OCI-LY7 (cell line): ENCODE measurements around the gene INHBB.

Source experiments
- CTCF ChIP-seq: fragments of 200-600 bp; sonication (generic); conservative IDR thresholded peaks from 2 replicates; pipeline ENCODE4 v1.5.1; 2014; ENCODE audit warnings: mild to moderate bottlenecking, antibody characterized with exemption, low read length, moderate library complexity, mixed read lengths
- EZH2phosphoT487 ChIP-seq: fragments of 200-600 bp; sonication (generic); IDR thresholded peaks from 2 replicates; pipeline ENCODE4 v1.6.1; 2018; ENCODE audit warnings: low read depth, borderline replicate concordance, mild to moderate bottlenecking, mixed run types, antibody characterized with exemption, low read length, moderate library complexity, mixed read lengths

DNA sequence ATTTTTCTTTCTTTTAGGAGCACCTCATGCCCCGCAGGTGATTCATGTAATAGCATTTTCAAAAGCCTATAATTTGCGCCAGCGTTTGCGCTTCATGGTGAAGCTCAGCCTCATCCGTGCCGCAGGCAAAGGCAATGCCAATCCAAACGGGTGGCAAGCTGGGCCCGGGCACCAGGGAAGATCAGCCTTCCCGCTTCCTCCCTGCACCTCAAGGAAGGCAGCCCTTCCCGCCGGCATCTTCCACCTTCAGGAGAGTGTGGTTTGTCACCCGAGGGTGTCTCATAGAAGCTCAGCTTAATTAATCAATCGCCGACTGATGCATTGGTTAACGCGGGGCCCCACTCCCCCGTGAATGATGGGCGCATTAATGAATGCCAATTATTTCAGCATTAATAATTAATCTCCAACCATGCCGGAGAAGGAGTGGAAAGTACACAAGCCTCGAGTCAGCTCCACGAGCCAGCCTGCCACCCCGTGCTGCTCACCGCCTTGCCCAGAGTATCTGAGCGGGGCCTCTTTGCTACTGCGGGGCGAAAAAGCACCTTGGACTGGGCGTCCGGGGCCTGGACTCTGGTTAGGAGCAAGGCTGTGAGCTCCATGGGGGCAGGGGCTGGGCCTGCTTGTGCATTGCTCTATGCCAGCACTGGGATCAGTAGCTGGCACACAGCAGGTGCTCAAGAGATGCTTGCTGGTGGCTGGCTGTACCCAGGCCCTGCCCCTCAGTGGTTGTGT lies 13.0 kb downstream of the INHBB start:
- no peak for TF ChIP-seq CTCF
- TF ChIP-seq EZH2phosphoT487 = no peak
